ENCODE data around the gene KRTAP1-3. TPM values are rescaled to one million over a fixed set of nuclear protein-coding genes. Genes with fewer than 3 reads are reported as not detected.
A peak's percentile ranks its signal among the peaks of the same experiment; 100 is the strongest.

The KRTAP1-3 gene
- total and polyA plus RNA-seq, 2 of the 4 experiments (the other 2 are of a cell fraction), result not detected

GRCh38 chr17:41054025-41054424, 19.4 kb upstream of the KRTAP1-3 start:
- ATAC-seq (ENCODE audit: low read depth) (no peak), DNase-seq (no peak)
- CTCF ChIA-PET, result no interaction called here
- Histone ChIP-seq H4K20me1 (ENCODE audit: insufficient read depth, low read length) (no peaks in the 10 kb centered on the region), H2BK15ac (ENCODE audit: low read depth, low read length) (no peak overlapping the region; the same call in 2 of the 3 replicates), H3K9me3 (ENCODE audit: control insufficient read depth, insufficient read depth, low read length) (no peaks in the 10 kb centered on the region), H3K23ac (ENCODE audit: low read depth, low read length) (no peak overlapping the region), H2AK5ac (ENCODE audit: low read depth, low read length) (peak overlapping the region; percentile 36; the same call in 1 of the 2 replicates), H3K36me3 (ENCODE audit: control insufficient read depth, insufficient read depth, low read length) (no peaks in the 10 kb centered on the region), H2AFZ (replicated peaks; ENCODE audit: low read length, poor library complexity) (no peak overlapping the region), H3K4ac (ENCODE audit: low read depth, low read length) (0 out of 2 replicates have a peak overlapping the region, but pooled peaks have one; percentile 15), H2BK5ac (ENCODE audit: low read depth, low read length, poor library complexity, severe bottlenecking) (no peak overlapping the region), H3K27ac (ENCODE audit: insufficient read depth, low read length) (no peak overlapping the region), H3K18ac (ENCODE audit: low read depth, low read length) (peak overlapping the region; percentile 9; the same call in 1 of the 2 replicates), H4K8ac (ENCODE audit: low read depth in 2 of 2, low read length in 2 of 2) (no peak overlapping the region; a peak in 1 of 4 replicates), H3K56ac (ENCODE audit: extremely low read depth, insufficient read depth, low read length) (no peak overlapping the region), H3K9ac (ENCODE audit: low read depth, low read length) (no peak overlapping the region), H3K27me3 (ENCODE audit: control insufficient read depth, insufficient read depth, low read length) (no peaks in the 10 kb centered on the region), H3K79me1 (ENCODE audit: low read depth in 1 of 2, low read length in 2 of 2) (no peaks in the 10 kb centered on the region), H3K4me1 (ENCODE audit: control insufficient read depth, insufficient read depth, low read length) (peaks cover 6% of the 10 kb centered on the region), H2BK120ac (ENCODE audit: low read depth, low read length) (peak overlapping the region; percentile 9; the same call in 1 of the 2 replicates), H3K4me3 (ENCODE audit: insufficient read depth, low read depth, low read length) (no peak overlapping the region), H3K9me1 (ENCODE audit: insufficient read depth, low read length) (peaks cover 5% of the 10 kb centered on the region; the same call in 1 of the 2 replicates), H2BK20ac (ENCODE audit: low read depth, low read length) (peak overlapping the region; percentile 4; the same call in 1 of the 2 replicates), H4K91ac (ENCODE audit: insufficient read depth, low read depth, low read length) (0 out of 2 replicates have a peak overlapping the region, but pooled peaks have one; percentile 17), H3K14ac (replicated peaks; ENCODE audit: low read depth, low read length) (no peak overlapping the region), H2AK9ac (replicated peaks; ENCODE audit: low read depth, low read length, poor library complexity) (no peak overlapping the region), H3K4me2 (ENCODE audit: low read depth, low read length) (no peak overlapping the region), H4K5ac (ENCODE audit: low read depth, low read length) (no peak overlapping the region)
- POLR2A ChIA-PET (ENCODE audit: unreplicated experiment), result no interaction called here
- intact Hi-C loops (cut with micrococcal nuclease), result no loop called here
- BruUV-seq (replicated peaks), result no TSS peak
- WGBS, 2 experiments (ENCODE audit: extremely low coverage in 2 of 2, insufficient read length in 1 of 2), result 90% methylated on average over 2 of the region's 4 CpGs; no CpG with 5 or more reads in 1 of the 2 experiments
- no peak for TF ChIP-seq MAZ (IDR thresholded peaks at IDR 0.05; ENCODE audit: borderline replicate concordance, low read depth, low read length)
- dilution Hi-C loops (cut with HindIII; ENCODE audit: low sequenced_read_pairs, unreplicated experiment), result no loop called here
- in situ Hi-C loops (cut with MboI; ENCODE audit: low sequenced_read_pairs), result no loop called here

Measured in IMR-90 (cell line).